ENCODE results near the gene MRPS30. TPM values are rescaled to one million over a fixed set of nuclear protein-coding genes. Genes with fewer than 3 reads are reported as not detected.
"Not testable (repeated sequence)": the region's sequence is repeated elsewhere in the genome, so short reads cannot be mapped to it uniquely, and the experiment has no call there.

Gene MRPS30
- total RNA-seq, 1 experiment from 2014 or later = 101 TPM

DNA sequence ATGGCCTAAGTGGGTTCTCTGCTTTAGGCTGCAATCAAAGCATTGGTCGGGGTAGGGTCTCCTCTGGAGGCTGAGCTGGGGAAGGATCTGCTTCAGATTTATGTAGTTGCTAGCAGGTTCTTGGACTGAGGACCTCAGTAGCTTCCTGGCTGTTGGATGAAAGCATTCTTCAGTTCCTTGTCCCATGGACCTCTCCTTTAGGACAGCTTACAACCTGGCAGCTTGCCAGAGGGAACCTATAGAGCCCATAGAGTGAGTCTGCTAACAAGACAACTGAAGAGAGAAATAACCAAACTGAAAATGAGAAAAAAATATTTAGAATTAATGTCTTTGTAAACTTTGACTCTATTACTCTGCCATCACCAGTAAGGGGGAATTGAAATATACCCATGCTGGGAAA, 12.4 kb downstream of the MRPS30 start:
- no peaks in the 10 kb centered on the region for H3K9me2 ChIP-seq (ENCODE audit: insufficient read depth)
- peaks cover 18 to 24% of the 10 kb centered on the region in 2 experiments for H3K36me3 ChIP-seq (ENCODE audit: control insufficient read depth in 1 of 2, insufficient read depth in 2 of 2, low read length in 2 of 2)
- peaks cover 61% of the 10 kb centered on the region for H3K79me2 ChIP-seq (ENCODE audit: insufficient read depth, low read length)
- POLR2A ChIA-PET = no interaction called here
- H3K4me3 ChIP-seq (replicated peaks in 1 of 2; ENCODE audit: low read depth in 1 of 2, low read length in 2 of 2) = no peak overlapping the region
- H3K4me1 ChIP-seq (ENCODE audit: control insufficient read depth in 1 of 2, insufficient read depth in 2 of 2, low read length in 2 of 2) = no peaks in the 10 kb centered on the region
- H4K20me1 ChIP-seq (ENCODE audit: insufficient read depth) = no peaks in the 10 kb centered on the region; the same call in 1 of the 2 replicates
- BruUV-seq (replicated peaks) = no TSS peak
- no peak overlapping the region for H3K4me2 ChIP-seq (ENCODE audit: low read length)
- DNase-seq (ENCODE audit: low read depth, low spot score) = no peak
- H2AFZ ChIP-seq (ENCODE audit: low read depth, low read length, poor library complexity, severe bottlenecking) = no peak overlapping the region
- intact Hi-C loops (cut with micrococcal nuclease) = no loop called here
- TF ChIP-seq ELF1 (IDR thresholded peaks at IDR 0.05; ENCODE audit: borderline replicate concordance, low read depth) (no peak), YY1 (IDR thresholded peaks at IDR 0.05; ENCODE audit: extremely low read depth, insufficient replicate concordance, low read depth, low read length) (no peak), RAD21 (IDR thresholded peaks at IDR 0.05; ENCODE audit: low read depth) (no peak)
- TF ChIP-seq, protein P1, sequence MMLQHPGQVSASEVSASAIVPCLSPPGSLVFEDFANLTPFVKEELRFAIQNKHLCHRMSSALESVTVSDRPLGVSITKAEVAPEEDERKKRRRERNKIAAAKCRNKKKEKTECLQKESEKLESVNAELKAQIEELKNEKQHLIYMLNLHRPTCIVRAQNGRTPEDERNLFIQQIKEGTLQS (IDR thresholded peaks at IDR 0.05) = no peak
- no peaks in the 10 kb centered on the region for H3K27me3 ChIP-seq (ENCODE audit: insufficient read depth, low read length)
- CTCF ChIA-PET = no interaction called here
- no peaks in the 10 kb centered on the region for H3K9me3 ChIP-seq (ENCODE audit: control insufficient read depth in 1 of 2, insufficient read depth in 1 of 2, low read depth in 1 of 2, low read length in 2 of 2)
- RAD21 ChIA-PET (ENCODE audit: low non-redundant PET in 1 of 2, low total read pairs in 2 of 2, uncharacterized antibody in 2 of 2, unreplicated experiment in 2 of 2) = no interaction called here
- no peak for ATAC-seq
- H3K9ac ChIP-seq (ENCODE audit: low read length) = no peak overlapping the region
- no peak overlapping the region for H3K27ac ChIP-seq (ENCODE audit: low read depth, low read length)

DNA sequence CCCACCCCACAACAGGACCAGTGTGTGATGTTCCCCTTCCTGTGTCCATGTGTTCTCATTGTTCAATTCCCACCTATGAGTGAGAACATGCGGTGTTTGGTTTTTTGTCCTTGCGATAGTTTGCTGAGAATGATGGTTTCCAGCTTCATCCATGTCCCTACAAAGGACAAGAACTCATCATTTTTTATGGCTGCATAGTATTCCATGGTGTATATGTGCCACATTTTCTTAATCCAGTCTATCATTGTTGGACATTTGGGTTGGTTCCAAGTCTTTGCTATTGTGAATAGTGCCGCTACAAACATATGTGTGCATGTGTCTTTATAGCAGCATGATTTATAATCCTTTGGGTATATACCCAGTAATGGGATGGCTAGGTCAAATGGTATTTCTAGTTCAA, 15.9 kb downstream of the MRPS30 start:
- CTCF ChIA-PET; H4K20me1 ChIP-seq (ENCODE audit: insufficient read depth); H3K9me3 ChIP-seq (ENCODE audit: control insufficient read depth in 1 of 2, insufficient read depth in 1 of 2, low read depth in 1 of 2, low read length in 2 of 2); H3K9ac ChIP-seq (ENCODE audit: low read length); RAD21 ChIA-PET (ENCODE audit: low non-redundant PET in 1 of 2, low total read pairs in 2 of 2, uncharacterized antibody in 2 of 2, unreplicated experiment in 2 of 2); H3K27me3 ChIP-seq (ENCODE audit: insufficient read depth, low read length); ATAC-seq; H2AFZ ChIP-seq (ENCODE audit: low read depth, low read length, poor library complexity, severe bottlenecking); DNase-seq (ENCODE audit: low read depth, low spot score); H3K4me3 ChIP-seq (replicated peaks in 1 of 2; ENCODE audit: low read depth in 1 of 2, low read length in 2 of 2); intact Hi-C loops (cut with micrococcal nuclease); H3K9me2 ChIP-seq (ENCODE audit: insufficient read depth); H3K27ac ChIP-seq (ENCODE audit: low read depth, low read length); BruUV-seq (replicated peaks); POLR2A ChIA-PET; H3K4me2 ChIP-seq (ENCODE audit: low read length); H3K4me1 ChIP-seq (ENCODE audit: control insufficient read depth in 1 of 2, insufficient read depth in 2 of 2, low read length in 2 of 2): not testable (repeated sequence)
- H3K36me3 ChIP-seq (ENCODE audit: control insufficient read depth in 1 of 2, insufficient read depth in 2 of 2, low read length in 2 of 2) = peaks cover 6 to 12% of the 10 kb centered on the region in 2 experiments; a peak in 3 of 4 replicates
- H3K79me2 ChIP-seq (ENCODE audit: insufficient read depth, low read length) = peaks cover 34% of the 10 kb centered on the region

Data from HCT116 (cell line).